ENCODE results near the gene ATG9A. TPM values are rescaled to one million over a fixed set of nuclear protein-coding genes. Genes with fewer than 3 reads are reported as not detected.
A peak's percentile ranks its signal among the peaks of the same experiment; 100 is the strongest.

ATG9A gene
- 32.5 and 38.6 TPM in 2 replicates for total RNA-seq (2014; rRNA removed; shearing (Covaris generic))

GRCh38 chr2:219229305-219230058 is at the start of gene ATG9A, which contains the start of gene ANKZF1:
Gene ATG9A, minus strand, starts transcription at chr2:219229636. Its CDS starts 1,612 bp downstream, at chr2:219228024.
Gene ANKZF1, plus strand, starts transcription at chr2:219229806. Its CDS starts 452 bp downstream, at chr2:219230258.
- Histone ChIP-seq H3K27me3 (ENCODE audit: control insufficient read depth, insufficient read depth, low read length) (no peaks in the 10 kb centered on the region), H3K36me3 (replicated peaks; ENCODE audit: control insufficient read depth, insufficient read depth, low read length) (peaks cover 25% of the 10 kb centered on the region), H3K4me3 (ENCODE audit: insufficient read depth, low read depth, low read length) (peak within 1 kb of the TSS; percentile 67)
- peak; percentile 100 for DNase-seq

GRCh38 chr2:219278655-219279150 is 49.3 kb upstream of the ATG9A start:
- H3K4me3 ChIP-seq (ENCODE audit: insufficient read depth, low read depth, low read length) = peak overlapping the region; percentile 39; the same call in 1 of the 2 replicates
- no peak for DNase-seq
- H3K27me3 ChIP-seq (ENCODE audit: control insufficient read depth, insufficient read depth, low read length) = no peaks in the 10 kb centered on the region; the same call in 1 of the 2 replicates
- H3K36me3 ChIP-seq (replicated peaks; ENCODE audit: control insufficient read depth, insufficient read depth, low read length) = peaks cover 2% of the 10 kb centered on the region

GRCh38 chr2:219277703-219278654 is 48.5 kb upstream of the ATG9A start:
- Histone ChIP-seq H3K27me3 (ENCODE audit: control insufficient read depth, insufficient read depth, low read length) (no peaks in the 10 kb centered on the region; the same call in 1 of the 2 replicates), H3K4me3 (ENCODE audit: insufficient read depth, low read depth, low read length) (peak overlapping the region; percentile 1; the same call in 1 of the 2 replicates), H3K36me3 (replicated peaks; ENCODE audit: control insufficient read depth, insufficient read depth, low read length) (peaks cover 2% of the 10 kb centered on the region)
- peak; percentile 91 for DNase-seq

GRCh38 chr2:219274361-219274921 is 45.0 kb upstream of the ATG9A start:
- Histone ChIP-seq H3K36me3 (replicated peaks; ENCODE audit: control insufficient read depth, insufficient read depth, low read length) (no peaks in the 10 kb centered on the region), H3K4me3 (ENCODE audit: insufficient read depth, low read depth, low read length) (no peak overlapping the region), H3K27me3 (ENCODE audit: control insufficient read depth, insufficient read depth, low read length) (no peaks in the 10 kb centered on the region; the same call in 1 of the 2 replicates)
- peak; percentile 76 for DNase-seq

- H3K36me3 ChIP-seq (replicated peaks; ENCODE audit: control insufficient read depth, insufficient read depth, low read length) = no peaks in the 10 kb centered on the region
- no peak for DNase-seq
- no peak overlapping the region for H3K4me3 ChIP-seq (ENCODE audit: insufficient read depth, low read depth, low read length)
- H3K27me3 ChIP-seq (ENCODE audit: control insufficient read depth, insufficient read depth, low read length) = peaks cover 2% of the 10 kb centered on the region; the same call in 1 of the 2 replicates
These were observed 44.5 kb upstream of the ATG9A start for GRCh38 chr2:219273937-219274336.

GRCh38 chr2:219272995-219273394 is 43.6 kb upstream of the ATG9A start:
- no peak for DNase-seq
- Histone ChIP-seq H3K36me3 (replicated peaks; ENCODE audit: control insufficient read depth, insufficient read depth, low read length) (no peaks in the 10 kb centered on the region), H3K27me3 (ENCODE audit: control insufficient read depth, insufficient read depth, low read length) (peaks cover 2% of the 10 kb centered on the region; the same call in 1 of the 2 replicates), H3K4me3 (ENCODE audit: insufficient read depth, low read depth, low read length) (no peak overlapping the region)

GRCh38 chr2:219272356-219272755 is 42.9 kb upstream of the ATG9A start:
- no peak for DNase-seq
- Histone ChIP-seq H3K27me3 (ENCODE audit: control insufficient read depth, insufficient read depth, low read length) (peaks cover 2% of the 10 kb centered on the region; the same call in 1 of the 2 replicates), H3K36me3 (replicated peaks; ENCODE audit: control insufficient read depth, insufficient read depth, low read length) (no peaks in the 10 kb centered on the region), H3K4me3 (ENCODE audit: insufficient read depth, low read depth, low read length) (no peak overlapping the region)

- peaks cover 2% of the 10 kb centered on the region; the same call in 1 of the 2 replicates for H3K27me3 ChIP-seq (ENCODE audit: control insufficient read depth, insufficient read depth, low read length)
- H3K36me3 ChIP-seq (replicated peaks; ENCODE audit: control insufficient read depth, insufficient read depth, low read length) = no peaks in the 10 kb centered on the region
- no peak overlapping the region for H3K4me3 ChIP-seq (ENCODE audit: insufficient read depth, low read depth, low read length)
- DNase-seq = no peak
These were observed 41.6 kb upstream of the ATG9A start for GRCh38 chr2:219271021-219271420.

GRCh38 chr2:219270055-219270372 is 40.6 kb upstream of the ATG9A start:
- H3K36me3 ChIP-seq (replicated peaks; ENCODE audit: control insufficient read depth, insufficient read depth, low read length) = no peaks in the 10 kb centered on the region
- H3K4me3 ChIP-seq (ENCODE audit: insufficient read depth, low read depth, low read length) = no peak overlapping the region
- DNase-seq = no peak
- peaks cover 2% of the 10 kb centered on the region; the same call in 1 of the 2 replicates for H3K27me3 ChIP-seq (ENCODE audit: control insufficient read depth, insufficient read depth, low read length)

GRCh38 chr2:219269362-219270054 is 40.1 kb upstream of the ATG9A start:
- H3K4me3 ChIP-seq (ENCODE audit: insufficient read depth, low read depth, low read length) = no peak overlapping the region
- no peak for DNase-seq
- peaks cover 2% of the 10 kb centered on the region; the same call in 1 of the 2 replicates for H3K27me3 ChIP-seq (ENCODE audit: control insufficient read depth, insufficient read depth, low read length)
- H3K36me3 ChIP-seq (replicated peaks; ENCODE audit: control insufficient read depth, insufficient read depth, low read length) = no peaks in the 10 kb centered on the region

GRCh38 chr2:219268294-219268693 is 38.9 kb upstream of the ATG9A start:
- no peak overlapping the region for H3K4me3 ChIP-seq (ENCODE audit: insufficient read depth, low read depth, low read length)
- H3K36me3 ChIP-seq (replicated peaks; ENCODE audit: control insufficient read depth, insufficient read depth, low read length) = no peaks in the 10 kb centered on the region
- H3K27me3 ChIP-seq (ENCODE audit: control insufficient read depth, insufficient read depth, low read length) = peaks cover 2% of the 10 kb centered on the region; the same call in 1 of the 2 replicates
- no peak for DNase-seq

GRCh38 chr2:219266886-219267285 is 37.5 kb upstream of the ATG9A start:
- Histone ChIP-seq H3K4me3 (ENCODE audit: insufficient read depth, low read depth, low read length) (no peak overlapping the region), H3K36me3 (replicated peaks; ENCODE audit: control insufficient read depth, insufficient read depth, low read length) (no peaks in the 10 kb centered on the region), H3K27me3 (ENCODE audit: control insufficient read depth, insufficient read depth, low read length) (peaks cover 2% of the 10 kb centered on the region; the same call in 1 of the 2 replicates)
- peak; percentile 4 for DNase-seq

- Histone ChIP-seq H3K4me3 (ENCODE audit: insufficient read depth, low read depth, low read length) (no peak overlapping the region), H3K27me3 (ENCODE audit: control insufficient read depth, insufficient read depth, low read length) (peaks cover 4% of the 10 kb centered on the region; the same call in 1 of the 2 replicates), H3K36me3 (replicated peaks; ENCODE audit: control insufficient read depth, insufficient read depth, low read length) (no peaks in the 10 kb centered on the region)
- no peak for DNase-seq
These were observed 36.8 kb upstream of the ATG9A start for GRCh38 chr2:219266232-219266631.

All from H7 (cell line).